ENCODE measurements around the gene KAZN. TPM values are rescaled to one million over a fixed set of nuclear protein-coding genes. Genes with fewer than 3 reads are reported as not detected.

KAZN gene
- total and polyA plus RNA-seq, 2 of the 8 experiments (the other 6 are each of a cell fraction or from before 2014, with no cell fraction given): 3.7 to 11.8 TPM

DNA sequence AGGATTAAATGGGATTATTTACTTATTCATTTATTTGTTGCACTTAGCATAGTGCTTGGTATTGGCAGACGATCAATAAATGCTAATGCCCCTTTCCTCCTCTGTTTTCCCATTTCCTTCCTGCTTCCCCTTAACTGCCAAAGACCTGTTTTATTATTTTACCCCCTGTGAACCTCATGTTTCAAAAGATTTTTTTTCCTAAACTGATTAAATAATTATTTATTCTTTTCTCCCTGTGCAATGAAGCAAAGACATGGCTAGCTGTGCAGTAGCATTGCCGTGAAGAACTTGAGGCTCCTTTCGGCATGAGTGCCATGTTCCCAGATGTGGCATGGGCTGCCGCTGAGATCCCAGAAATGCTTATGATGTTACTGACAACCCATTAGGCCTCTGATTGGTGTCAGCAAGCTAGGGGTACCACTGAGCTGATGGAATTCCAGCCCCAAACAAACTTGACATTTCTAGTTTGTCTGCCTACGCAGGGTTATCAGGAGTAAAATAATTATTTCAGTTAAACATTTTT lies 288.6 kb downstream of the KAZN start:
- H2AK5ac ChIP-seq (ENCODE audit: low read depth, low read length): no peak overlapping the region
- H4K91ac ChIP-seq (replicated peaks; ENCODE audit: insufficient read length, low read length): no peak overlapping the region
- no peaks in the 10 kb centered on the region for H3K27me3 ChIP-seq (replicated peaks in 1 of 4; ENCODE audit: control insufficient read depth in 3 of 4, extremely low read depth in 1 of 4, insufficient read depth in 3 of 4, low read length in 3 of 4)
- H3K9me3 ChIP-seq (ENCODE audit: insufficient read depth in 2 of 2, low read depth in 1 of 2, low read length in 1 of 2): no peaks in the 10 kb centered on the region
- no peak overlapping the region for H3K14ac ChIP-seq (ENCODE audit: insufficient read length)
- H3K23me2 ChIP-seq (ENCODE audit: low read depth, low read length): no peaks in the 10 kb centered on the region
- H2BK12ac ChIP-seq (ENCODE audit: low read depth, low read length): no peak overlapping the region
- no peak overlapping the region for H3K56ac ChIP-seq (replicated peaks; ENCODE audit: insufficient read length, low read depth, low read length)
- no peak overlapping the region for H3K4me3 ChIP-seq (ENCODE audit: extremely low read depth in 1 of 4, insufficient read depth in 2 of 4, low read depth in 3 of 4, low read length in 4 of 4)
- no peak for FAIRE-seq
- no peaks in the 10 kb centered on the region for H3K79me2 ChIP-seq (ENCODE audit: control insufficient read depth in 1 of 2, insufficient read depth in 2 of 2, low read length in 2 of 2)
- no peak overlapping the region for H3K27ac ChIP-seq (ENCODE audit: low read depth, low read length)
- no peak overlapping the region for H4K8ac ChIP-seq (ENCODE audit: extremely low read depth, insufficient read depth, low read length)
- peaks cover 0 to 2% (median 0%) of the 10 kb centered on the region in 4 experiments; a peak in 1 of 7 replicates for H3K4me1 ChIP-seq (replicated peaks in 1 of 4; ENCODE audit: control insufficient read depth in 3 of 4, insufficient read depth in 4 of 4, low read length in 3 of 4)
- H3K4ac ChIP-seq (replicated peaks; ENCODE audit: insufficient read length, low read depth, low read length): no peak overlapping the region
- CTCF ChIA-PET (ENCODE audit: partially characterized antibody): interaction anchor here (0.9 to 2.7 kb wide), 5 partner anchors 10 to 140 kb away, joined by 3 to 7 read pairs (median 5); no protein-coding TSS in a partner anchor
- DNase-seq (ENCODE audit: low read depth in 1 of 2, low spot score in 2 of 2): no peak
- H3K18ac ChIP-seq (ENCODE audit: extremely low read depth, low read length): no peak overlapping the region
- WGBS, 2 experiments (ENCODE audit: extremely low coverage in 1 of 2, insufficient coverage in 1 of 2, insufficient read length in 1 of 2, insufficient replicate concordance in 2 of 2, low coverage in 1 of 2, low lambda C conversion rate in 2 of 2, missing lambda C conversion rate in 1 of 2): 89% methylated on average over 5 of the region's 5 CpGs; no CpG with 5 or more reads in 1 of the 2 experiments
- no peak overlapping the region for H4K5ac ChIP-seq (ENCODE audit: insufficient read length, low read depth, low read length)
- no peak overlapping the region for H2AFZ ChIP-seq (ENCODE audit: low read length)
- no peaks in the 10 kb centered on the region for H3K36me3 ChIP-seq (ENCODE audit: control insufficient read depth in 2 of 4, insufficient read depth in 4 of 4, low read length in 3 of 4)
- POLR2A ChIA-PET (ENCODE audit: partially characterized antibody): no interaction called here
- H4K20me1 ChIP-seq (replicated peaks in 1 of 2; ENCODE audit: control insufficient read depth in 1 of 2, insufficient read depth in 2 of 2, low read length in 2 of 2): no peaks in the 10 kb centered on the region
- H2BK15ac ChIP-seq (ENCODE audit: low read length): no peak overlapping the region
- H2BK120ac ChIP-seq (replicated peaks; ENCODE audit: low read depth, low read length): no peak overlapping the region
- H2BK20ac ChIP-seq (ENCODE audit: low read length): no peak overlapping the region
- no peak overlapping the region for H3K23ac ChIP-seq (ENCODE audit: insufficient read length)
- H3K9ac ChIP-seq (replicated peaks in 1 of 4; ENCODE audit: extremely low read depth in 1 of 4, low read depth in 3 of 4, low read length in 3 of 4): no peak overlapping the region
- H2BK5ac ChIP-seq (ENCODE audit: low read depth, low read length): no peak overlapping the region
- no peaks in the 10 kb centered on the region for H3K79me1 ChIP-seq (ENCODE audit: low read depth, low read length)
- TF ChIP-seq FOSL1 (IDR thresholded peaks at IDR 0.05; ENCODE audit: insufficient read depth, low read depth, low read length): no peak
- TF ChIP-seq SRF (IDR thresholded peaks at IDR 0.05; ENCODE audit: low read depth, low read length): no peak
- no peak for TF ChIP-seq CHD1 (IDR thresholded peaks at IDR 0.05; ENCODE audit: low read depth, low read length)
- TF ChIP-seq GTF2F1 (IDR thresholded peaks at IDR 0.05; ENCODE audit: borderline replicate concordance, low read depth, low read length): no peak
- TF ChIP-seq ASH2L (IDR thresholded peaks at IDR 0.05; ENCODE audit: low read length): no peak
- TF ChIP-seq TAF7 (optimal IDR thresholded peaks at IDR 0.05; ENCODE audit: borderline replicate concordance, low read depth, low read length): no peak
- no peak for TF ChIP-seq PHF8 (conservative IDR thresholded peaks at IDR 0.05; ENCODE audit: low read depth, low read length)
- TF ChIP-seq BACH1 (IDR thresholded peaks at IDR 0.05; ENCODE audit: low read length): no peak
- no peak for TF ChIP-seq POU5F1 (IDR thresholded peaks at IDR 0.05; ENCODE audit: low read depth, low read length)
- no peak overlapping the region for H3K4me2 ChIP-seq (ENCODE audit: insufficient read depth in 1 of 2, low read depth in 2 of 2, low read length in 2 of 2)
